ENCODE measurements around the gene PRKCA.
A peak's percentile ranks its signal among the peaks of the same experiment; 100 is the strongest.
"Not testable (repeated sequence)": the region's sequence is repeated elsewhere in the genome, so short reads cannot be mapped to it uniquely, and the experiment has no call there.

Gene PRKCA

DNA sequence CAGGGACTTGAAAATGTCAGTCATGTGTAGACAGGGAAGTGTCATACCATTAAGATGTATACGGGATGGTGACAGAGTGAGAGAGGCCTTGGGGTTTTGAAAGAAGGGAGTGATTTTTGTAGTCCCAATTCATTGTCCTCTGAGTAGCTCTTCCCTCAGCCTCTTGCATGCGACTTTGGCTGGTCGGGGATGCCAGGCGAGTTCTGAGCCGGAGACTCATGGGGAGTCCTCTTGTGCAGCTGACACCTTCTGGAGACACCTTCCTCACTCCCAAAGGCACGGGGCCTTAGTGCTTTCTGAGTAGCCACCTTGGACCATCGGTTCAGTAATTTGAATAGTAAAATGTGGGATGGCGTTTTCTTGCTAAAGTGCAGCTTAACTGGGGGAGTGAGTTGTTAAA is 144.7 kb downstream of the PRKCA start:
- DNase-seq: no peak

DNA sequence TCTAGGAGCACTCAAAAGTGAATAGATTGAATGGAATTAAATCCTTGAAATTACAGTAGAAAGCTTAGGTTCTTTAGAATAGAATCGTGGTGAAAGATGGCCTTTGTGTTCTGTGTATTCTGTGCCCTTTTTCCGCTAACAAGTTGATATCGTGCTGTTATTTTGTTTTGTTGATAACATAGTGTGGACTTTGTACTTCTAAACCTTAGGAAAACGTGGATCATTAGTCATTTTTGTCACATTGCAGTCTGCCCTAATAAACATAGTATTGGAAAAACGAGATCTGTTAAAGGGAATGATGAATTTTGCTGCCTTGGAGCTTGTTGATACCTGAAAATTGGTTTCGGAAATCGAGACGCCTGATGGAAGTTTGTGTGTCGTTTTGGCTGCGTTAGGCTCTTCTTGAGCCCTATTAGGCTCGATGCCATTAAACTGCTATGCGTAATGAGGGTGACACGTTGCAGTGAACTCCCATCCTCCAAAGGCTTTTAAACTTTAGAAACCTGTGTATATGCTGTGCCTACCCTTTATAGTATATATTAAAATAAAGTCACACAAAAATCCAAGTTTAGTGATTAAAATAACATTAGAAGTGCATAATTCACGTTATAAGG is 145.7 kb downstream of the PRKCA start:
- DNase-seq: no peak

DNA sequence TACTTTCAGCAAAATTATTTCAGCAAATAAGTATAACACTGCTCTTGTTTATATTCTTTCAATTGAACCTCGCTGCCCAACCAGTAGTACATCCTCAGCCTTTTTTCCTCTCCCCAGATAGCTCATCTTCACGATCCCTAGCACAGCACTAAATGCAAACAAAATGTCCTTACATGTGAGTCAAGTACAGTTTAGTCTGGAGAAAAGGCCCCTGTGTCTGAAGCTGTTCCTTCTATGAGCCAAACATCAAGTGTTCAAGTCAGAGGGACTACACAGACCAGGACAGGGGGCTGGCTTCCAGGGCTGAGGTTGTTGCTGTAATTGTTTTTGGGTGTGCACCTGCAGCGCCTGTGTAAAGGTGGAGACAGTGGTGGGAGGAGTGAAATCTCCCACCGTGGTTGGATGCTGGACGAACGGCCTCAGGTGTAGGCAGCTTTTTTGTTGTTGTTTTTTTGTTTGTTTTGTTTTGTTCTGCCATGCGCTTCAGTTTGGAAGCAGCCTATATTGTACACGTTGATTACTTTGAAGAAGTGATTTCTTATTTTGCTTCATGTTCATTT is 147.1 kb downstream of the PRKCA start:
- no peak for DNase-seq

DNA sequence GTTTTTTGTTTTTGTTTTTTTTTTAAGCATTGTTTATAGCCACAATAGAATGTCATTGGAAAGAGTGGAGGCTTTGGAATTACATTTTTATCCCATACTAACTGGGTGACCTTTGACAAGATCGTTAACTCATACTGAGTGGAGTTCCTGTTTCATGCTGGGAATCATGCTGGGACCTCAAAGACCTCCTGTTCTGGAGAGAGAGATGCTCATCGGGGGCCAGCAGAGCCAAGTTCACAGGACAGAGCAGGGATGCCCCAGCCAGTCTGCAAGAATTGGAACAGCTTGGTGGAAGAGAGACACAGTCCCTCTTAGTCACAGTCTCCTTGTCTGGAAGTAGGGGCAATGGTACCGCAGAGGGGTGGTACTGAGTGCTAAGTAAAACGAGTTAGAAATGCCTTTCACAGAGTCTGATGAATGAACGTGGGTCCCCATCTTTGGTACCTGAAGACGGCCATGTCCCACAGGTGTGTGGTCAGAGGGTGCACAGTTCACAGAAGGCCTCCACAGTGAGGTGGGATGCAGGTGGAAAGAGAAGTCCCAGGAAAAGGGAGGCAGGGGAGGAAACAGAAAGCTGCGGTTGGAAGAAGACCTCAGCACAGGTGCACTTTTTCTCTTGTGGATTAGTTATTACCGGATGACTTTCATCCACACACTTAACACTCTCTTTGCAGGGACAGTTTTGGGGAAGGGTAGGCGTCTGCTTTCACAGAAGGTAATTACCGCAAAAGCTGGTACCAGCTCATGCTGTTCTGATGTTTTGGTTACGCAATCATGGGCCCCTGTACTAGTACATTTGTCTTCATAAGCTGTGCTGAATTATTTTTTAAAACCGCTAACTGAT is 147.8 kb downstream of the PRKCA start:
- DNase-seq: no peak

DNA sequence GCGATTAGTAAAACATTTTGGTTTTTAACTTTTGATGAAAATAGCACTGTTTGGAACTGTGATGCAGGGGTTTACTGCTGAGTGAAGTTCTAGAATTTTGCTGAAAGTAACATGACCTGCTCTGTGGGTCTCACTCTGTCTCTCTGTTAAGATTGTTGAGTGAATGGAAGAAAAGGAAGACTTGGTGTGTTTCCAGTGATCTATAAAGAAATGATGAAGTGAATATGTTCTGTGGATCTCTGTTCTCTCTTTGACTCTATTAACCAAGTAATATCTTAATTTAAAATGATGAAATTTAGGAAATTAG is 148.4 kb downstream of the PRKCA start:
- DNase-seq: no peak

DNA sequence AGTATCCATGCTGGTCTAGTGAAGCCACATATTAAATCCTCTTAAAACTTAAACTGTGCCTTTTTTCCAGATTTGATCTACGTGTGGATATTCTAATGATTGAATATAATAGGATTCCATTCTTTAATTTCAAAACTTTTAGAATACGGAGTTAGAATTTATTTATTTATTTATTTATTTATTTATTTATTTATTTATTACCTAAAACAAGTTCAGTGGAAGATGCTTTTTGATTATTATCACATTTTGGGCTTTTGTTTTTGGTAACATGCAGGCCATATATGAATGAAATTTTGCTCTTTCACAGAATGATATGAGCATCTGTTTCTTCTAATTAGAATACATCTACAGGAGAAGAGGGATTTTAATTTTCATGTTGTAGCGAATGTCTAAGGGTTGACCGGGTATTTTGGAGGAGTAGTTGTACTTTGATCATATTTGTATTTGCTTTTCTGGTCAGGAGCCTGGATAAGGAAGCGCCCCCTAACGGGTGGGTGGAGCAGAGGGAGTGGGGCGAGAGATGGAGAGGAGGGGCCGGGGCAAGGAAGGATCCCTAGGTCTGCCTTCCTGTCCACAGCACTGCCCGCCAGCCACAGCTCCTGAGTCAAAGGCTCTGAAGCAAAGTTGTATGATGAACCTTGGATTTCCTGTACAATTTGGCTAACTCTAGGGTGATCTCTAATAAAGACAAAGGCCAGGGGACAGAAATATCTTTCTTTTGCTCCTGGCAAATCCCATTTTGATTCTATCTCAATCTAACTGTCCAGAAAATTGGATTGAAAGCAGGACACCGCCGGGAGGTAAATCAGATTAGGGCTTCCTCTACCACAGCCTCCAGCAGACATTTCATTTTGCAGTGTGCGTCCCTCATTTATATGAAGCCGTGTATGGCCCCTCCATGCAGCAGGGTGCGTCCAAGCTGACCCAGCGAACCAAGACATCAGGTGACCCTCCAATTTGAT is 149.1 kb downstream of the PRKCA start:
- no peak for DNase-seq

DNA sequence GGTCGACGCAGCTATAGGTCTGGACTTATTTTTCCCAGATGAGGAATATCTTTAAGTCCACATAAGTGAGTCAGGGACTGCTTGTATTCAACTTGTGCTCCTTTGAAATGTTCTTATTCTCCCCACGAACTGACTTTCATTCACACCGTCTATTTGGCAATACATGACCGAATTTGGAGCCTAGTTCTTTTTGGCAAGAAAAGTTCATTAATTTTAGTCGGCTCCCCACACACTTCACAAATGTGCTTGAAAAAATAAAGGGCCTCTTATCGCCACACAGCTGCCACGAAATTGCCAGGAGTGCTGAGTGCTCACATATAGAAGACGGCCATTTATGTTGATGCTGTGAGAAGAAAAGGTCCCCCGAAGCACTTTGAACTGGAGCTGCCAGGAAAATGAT is 152.6 kb downstream of the PRKCA start:
- no peak for DNase-seq

DNA sequence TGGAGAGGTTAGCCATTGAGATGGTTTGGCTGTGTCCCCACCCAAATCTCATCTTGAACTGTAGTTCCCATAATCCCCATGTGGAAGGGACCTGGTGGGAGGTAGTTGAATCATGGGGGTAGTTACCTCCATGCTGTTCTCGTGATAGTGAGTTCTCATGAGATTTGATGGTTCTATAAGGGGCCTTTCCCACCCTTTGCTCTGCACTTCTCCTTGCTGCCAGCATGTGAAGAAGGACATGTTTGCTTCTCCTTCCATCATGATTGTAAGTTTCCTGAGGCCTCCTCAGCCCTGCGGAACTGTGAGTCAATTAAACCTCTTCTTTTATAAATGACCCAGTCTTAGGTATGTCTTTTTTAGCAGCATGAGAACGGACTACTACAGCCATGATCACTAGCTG is 155.1 kb downstream of the PRKCA start:
- DNase-seq: not testable (repeated sequence)

DNA sequence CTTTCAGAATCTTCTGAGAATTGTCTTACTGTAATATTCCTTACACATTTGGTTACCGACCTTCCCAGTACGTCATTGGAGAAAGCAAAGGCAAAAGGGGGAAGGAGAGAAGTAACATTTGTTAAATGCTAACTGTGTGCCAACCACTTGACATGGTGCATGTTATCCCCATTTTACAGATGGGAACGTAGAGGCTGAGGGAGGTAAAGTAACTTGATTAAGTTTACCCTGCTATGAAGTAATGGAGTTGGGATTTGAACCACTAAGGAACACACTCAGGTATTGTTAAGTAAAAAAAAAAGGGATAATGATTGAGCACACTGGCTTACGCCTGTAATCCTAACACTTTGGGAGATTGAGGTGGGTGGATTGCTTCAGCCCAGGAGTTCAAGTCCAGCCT is 156.4 kb downstream of the PRKCA start:
- DNase-seq: no peak

DNA sequence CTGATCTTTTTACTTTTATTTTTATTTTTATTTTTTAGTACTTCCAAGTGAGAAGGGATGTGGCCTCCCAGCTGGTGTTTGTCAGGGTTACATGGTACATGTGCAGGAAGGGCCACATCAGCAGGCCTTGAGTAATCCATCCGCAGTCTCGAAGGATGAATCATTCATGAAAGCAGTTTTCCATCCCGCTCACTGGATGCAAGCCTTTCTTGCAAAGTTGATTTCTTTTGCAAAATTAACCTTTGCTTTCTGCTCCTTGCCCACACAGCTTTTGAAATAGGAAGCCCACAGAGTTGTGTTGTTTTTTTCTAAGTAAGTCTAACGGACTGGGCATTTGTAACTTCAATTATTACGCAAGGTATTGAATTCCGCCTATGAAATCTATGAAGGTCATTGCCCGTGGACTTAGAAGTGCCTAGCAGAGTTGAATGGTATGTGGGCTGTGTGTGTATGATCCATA is 157.4 kb downstream of the PRKCA start:
- DNase-seq: no peak

DNA sequence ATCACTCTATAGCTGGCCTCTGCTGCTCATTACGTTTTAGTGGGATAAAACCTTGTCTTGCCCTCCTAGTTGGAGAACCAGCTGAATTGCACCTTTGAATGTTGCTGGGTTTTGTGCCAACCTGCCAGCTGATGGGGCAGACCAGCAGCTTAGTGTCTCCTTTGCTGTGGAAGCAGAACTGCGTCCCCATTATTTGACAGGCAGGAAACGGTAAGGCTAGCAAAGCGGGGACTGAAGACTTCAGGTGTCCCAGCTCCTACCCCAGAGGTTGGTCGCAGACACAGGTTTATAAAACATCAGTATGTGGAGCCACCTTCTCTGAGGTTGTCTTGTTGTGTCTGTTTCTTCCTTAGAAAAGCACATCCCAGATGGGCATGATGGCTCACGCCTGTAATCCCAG is 158.1 kb downstream of the PRKCA start:
- no peak for DNase-seq

DNA sequence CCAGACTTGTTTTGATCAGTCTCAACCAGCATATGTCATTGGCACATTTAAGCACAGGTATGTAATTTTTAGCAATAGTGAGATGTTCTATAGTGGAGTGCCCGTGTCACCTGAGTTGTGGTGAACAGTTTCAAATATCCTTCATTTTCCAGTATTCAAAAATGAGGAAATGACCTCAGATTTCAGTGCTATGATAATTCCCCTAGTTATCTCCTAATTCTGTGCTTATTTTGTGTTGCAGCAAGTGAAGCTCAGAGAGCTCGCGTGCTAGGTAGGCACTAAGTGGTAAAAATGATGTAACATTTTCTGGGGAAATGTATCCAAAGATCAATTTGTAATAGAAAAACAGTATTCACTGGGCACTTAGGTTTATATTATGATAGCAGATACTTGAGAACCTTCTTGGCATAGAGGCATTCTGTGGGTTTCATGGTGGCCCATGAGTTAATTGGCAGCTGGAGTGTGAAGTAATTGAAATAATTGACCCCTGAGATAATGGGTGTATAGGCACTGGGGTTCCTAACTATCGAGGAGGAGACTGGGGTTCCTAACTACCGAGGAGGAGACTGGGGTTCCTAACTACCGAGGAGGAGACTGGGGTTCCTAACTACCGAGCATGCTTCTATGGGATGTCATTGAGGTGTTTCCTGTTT is 159.1 kb downstream of the PRKCA start:
- DNase-seq: no peak

DNA sequence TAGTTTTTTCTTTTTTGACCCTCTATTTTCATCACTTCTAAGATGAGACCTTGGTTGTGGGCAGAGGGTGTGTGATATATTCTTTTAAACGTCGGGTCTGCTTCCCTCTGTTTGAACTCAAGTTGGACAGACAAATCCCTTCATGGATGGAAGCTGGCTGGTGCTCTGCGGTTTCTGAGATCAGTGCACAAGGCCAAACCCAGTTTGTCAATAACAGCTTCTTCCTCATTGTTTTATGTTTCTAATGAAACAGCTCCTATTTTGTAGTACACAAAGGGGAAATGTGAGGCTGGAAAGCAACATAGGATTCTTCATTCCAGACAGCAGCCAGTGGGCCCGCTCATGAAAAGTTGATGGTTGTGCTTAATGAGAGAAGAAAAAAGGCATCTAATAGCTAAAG is 159.6 kb downstream of the PRKCA start:
- no peak for DNase-seq

DNA sequence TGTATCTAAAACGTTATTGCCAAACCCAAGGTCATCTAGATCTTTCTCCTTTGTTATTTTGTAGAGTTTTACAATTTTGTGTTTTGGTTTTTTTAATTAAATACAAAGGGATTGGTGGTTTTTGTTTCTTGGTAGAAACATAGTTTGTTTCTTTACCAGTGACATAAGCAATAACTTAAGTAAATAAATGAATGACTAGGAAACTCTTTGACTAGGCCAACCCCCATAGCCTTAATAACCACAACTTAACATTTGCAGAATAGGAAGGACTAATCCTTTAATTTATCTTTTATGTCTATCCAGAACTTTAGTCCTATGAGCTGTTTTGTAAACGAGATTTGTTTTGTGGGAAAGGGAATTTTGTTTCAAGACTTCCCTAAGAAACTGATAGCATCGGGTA is 162.5 kb downstream of the PRKCA start:
- no peak for DNase-seq

DNA sequence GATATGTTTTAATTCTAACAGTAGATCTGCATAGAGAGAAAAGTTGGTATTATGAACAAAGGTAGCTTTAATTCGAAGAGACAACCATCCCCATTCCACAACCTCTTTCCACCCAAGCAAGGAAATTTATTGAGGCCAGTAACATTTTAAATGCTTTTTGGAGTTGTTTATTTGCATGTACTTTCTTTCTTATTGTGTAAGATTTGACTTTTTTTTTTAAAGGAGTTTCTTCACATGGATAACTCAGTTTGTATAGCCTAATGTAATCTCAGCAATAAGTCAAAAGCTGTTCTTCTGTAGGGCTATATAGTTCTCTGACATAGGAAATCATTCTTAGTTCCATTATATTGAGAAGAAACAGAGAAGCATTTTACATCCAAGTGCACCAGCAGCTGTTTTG is 163.3 kb downstream of the PRKCA start:
- DNase-seq: no peak

DNA sequence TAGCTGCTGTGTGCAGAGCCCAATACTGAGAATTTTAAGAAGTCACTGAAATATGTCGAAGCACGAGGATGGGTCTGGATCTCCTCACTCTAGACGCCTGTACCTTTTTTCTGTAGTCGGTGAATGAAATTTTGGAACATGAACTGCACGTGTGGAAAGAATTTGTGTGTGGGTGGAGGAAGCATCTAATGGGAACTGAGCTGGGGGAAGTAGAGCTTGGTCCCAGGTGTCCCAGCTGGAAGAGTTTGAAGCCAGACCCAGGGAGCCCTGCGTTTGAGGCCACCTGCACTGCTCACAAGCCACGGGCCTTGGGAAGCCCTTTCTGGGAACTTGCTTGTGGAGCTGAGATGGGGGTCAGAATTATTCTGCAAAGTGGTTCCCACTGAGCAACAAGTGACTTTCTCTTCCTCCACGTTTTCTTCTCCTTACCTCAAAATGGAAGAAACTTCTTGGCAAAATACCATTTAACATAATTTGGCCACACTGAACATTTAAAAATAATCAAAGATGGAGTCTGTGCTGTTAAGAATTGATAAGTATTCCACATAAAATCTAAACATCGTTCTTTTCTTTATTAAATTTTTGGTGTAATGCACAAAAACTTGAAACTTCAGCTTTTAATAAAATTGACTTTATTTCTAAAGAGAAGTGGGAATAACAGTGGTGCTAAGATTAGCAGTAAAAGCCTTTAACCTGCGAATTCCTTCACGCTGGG is 163.8 kb downstream of the PRKCA start:
- no peak for DNase-seq

DNA sequence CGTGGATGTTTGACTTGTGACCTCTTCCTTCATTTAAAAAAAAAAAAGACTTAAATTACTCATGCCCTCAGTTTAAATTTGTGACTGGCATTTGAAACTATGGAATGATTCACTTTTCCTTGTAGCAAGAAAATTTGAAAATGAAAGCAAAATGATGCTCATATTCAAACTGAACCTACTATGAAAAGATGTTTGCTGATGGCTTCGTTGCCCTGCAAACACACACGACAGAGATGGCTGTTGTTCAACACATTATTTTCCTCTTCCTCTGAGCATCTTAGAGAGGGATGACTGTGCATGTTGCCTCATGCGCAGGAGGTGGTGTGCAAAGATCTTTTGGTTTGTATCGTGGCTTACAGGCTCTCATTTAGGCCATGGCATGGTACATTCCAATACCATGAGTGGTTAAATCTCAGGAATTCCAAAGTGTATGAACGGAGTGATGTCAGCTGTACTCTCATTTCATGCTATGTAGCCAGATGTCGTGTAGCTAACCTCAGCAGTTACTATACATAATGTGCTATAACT is 164.5 kb downstream of the PRKCA start:
- DNase-seq: peak; percentile 60 to 65

DNA sequence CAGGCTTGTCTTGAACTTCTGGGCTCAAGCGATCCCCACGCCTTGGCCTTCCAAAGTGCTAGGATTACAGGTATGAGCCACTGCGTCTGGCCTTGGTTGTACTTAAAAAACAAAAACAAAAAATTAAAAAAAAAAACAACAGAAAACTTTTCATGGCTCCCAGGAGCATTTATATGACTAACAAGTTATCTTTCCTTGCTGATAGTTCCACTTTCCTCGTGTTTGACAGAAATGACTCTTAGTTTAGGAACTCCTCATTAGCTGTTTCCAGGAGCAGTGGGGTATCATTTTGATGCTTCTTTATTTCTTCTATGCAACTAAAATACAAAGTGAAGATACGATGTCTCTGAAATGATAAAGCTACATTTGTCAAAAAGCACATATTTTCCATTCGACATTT is 165.4 kb downstream of the PRKCA start:
- no peak for DNase-seq

DNA sequence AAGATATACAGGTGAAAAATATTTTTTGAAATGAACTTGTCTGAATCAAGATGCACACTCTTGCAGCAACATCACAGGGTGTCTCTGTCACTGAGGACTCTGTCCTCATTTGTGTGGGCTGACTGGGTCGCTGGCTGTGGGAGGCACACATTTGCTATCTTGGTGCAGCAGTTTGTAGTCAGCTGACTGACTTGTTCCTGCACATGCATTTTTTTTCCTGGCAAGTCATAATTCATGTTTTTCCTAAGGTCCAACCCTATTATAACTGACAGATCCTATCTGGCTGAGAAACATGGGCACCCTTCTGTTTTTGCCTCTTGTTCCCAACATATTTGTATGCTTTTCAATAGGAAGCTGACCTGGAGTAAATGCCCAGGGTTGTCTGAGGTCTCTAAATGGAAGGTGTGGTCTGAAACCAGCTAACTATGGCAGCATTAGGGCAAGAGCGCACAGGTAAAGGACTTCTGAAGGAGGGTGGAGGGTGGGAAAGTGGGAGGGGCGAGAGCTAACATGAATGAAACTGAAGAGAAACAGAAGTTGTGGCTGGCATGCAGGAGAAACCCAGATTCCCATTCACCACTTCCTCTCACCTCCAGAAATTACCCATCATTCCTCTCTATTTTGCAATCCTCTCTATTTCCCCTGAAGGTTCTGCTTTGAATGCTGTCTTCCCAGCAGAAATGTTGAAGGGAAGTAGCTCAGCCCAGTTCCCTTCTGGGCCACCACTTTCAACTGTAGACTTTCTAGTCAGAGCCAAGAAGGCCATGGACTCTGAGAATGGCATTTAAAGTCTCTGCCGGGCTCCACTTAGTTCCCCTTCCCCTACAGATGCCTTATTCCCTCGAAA is 166.1 kb downstream of the PRKCA start:
- DNase-seq: peak in 1 of 2 donors; percentile 22

DNA sequence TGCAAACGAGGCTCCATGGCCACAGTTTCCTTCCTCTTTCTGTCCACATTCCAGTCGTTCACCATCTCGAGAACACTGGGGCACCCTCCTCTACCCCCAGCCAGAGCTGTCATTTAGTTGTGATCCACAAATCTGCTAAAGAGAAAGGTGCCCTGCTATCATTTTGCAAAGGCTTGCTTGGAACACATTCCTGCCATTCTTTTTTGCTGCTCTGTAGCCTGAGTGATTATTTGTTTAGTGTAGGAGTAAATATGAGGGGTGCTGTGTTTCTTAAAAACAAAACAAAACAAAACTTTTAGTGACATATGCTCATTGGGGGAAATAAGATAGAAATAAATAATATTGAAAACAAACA is 166.7 kb downstream of the PRKCA start:
- DNase-seq: no peak

DNA sequence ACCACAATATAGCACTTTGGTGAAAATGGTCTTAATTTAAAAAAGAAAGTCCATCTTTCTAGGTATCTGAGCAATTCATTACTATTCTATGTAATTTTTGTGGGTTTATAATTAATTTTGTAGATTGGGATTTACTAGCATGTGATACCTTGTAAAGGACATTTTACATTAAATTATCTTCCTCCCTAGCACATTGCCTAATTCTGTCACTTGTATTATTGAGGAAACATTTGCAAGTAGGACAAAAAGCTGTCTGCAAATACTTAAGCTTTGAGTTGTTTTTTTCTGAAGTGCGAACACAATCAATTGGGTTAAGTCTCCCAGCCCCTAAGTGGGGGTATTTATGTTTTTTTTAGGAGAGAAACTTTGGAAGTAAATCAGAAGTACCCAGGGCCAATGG is 167.0 kb downstream of the PRKCA start:
- no peak for DNase-seq

All from stimulated activated CD4-positive, alpha-beta T cell treated with anti-CD3 and anti-CD28 coated beads, Interleukin-2, amount 100 ng/mL, for 24 hours (primary cell).